Tibial nerve (tissue), 4 donors: Measurements from ENCODE around the gene FGF19.

Source experiments
- CTCF ChIP-seq, 5 experiments: fragments of 200-600 bp in 3 of 5; fragments of 450-650 bp in 2 of 5; sonication (generic) in 3 of 5; IDR thresholded peaks; one replicate each; pipeline ENCODE4 v1.5.1; 2016 to 2019; ENCODE audit warnings: antibody characterized with exemption in 5 of 5, mild to moderate bottlenecking in 3 of 5, moderate library complexity in 2 of 5
- EP300 ChIP-seq, 2 donors: sonication (generic); formaldehyde crosslinking; IDR thresholded peaks; one replicate each; pipeline ENCODE4 v1.6.1; 2017; ENCODE audit warnings: antibody characterized with exemption in 2 of 2, mild to moderate bottlenecking in 1 of 2
- POLR2A ChIP-seq, 2 donors: fragments of 450-650 bp; IDR thresholded peaks; one replicate each; pipeline ENCODE4 v1.6.1; 2017; ENCODE audit warnings: antibody characterized with exemption in 2 of 2, mild to moderate bottlenecking in 2 of 2, moderate library complexity in 2 of 2

GRCh38 chr11:69716099-69716498 is 12.3 kb upstream of the FGF19 start:
- TF ChIP-seq CTCF (IDR thresholded peaks at IDR 0.05) (no peak), POLR2A (IDR thresholded peaks at IDR 0.05) (no peak), EP300 (IDR thresholded peaks at IDR 0.05) (no peak)
